Kidney epithelial cell (primary cell): ENCODE measurements around the gene CTSH. TPM values are rescaled to one million over a fixed set of nuclear protein-coding genes. Genes with fewer than 3 reads are reported as not detected.

Source experiments
- DNase-seq: peaks from one replicate; pipeline ENCODE4 v3.0.0-alpha.2; 2010; ENCODE audit warnings: low read depth
- H3K27me3 ChIP-seq: 2 replicates; pipeline ENCODE4 v1.6.0; 2011; ENCODE audit warnings: low read length; ENCODE audit not compliant: control insufficient read depth, insufficient read depth
- H3K36me3 ChIP-seq: 2 replicates; pipeline ENCODE4 v1.5.1; 2011; ENCODE audit warnings: low read length; ENCODE audit not compliant: control insufficient read depth, insufficient read depth
- H3K4me3 ChIP-seq: 2 replicates; pipeline ENCODE4 v1.5.1; 2011; ENCODE audit warnings: low read depth, mild to moderate bottlenecking, control low read depth, low read length
- CTCF ChIP-seq: IDR thresholded peaks from 2 replicates; pipeline ENCODE4 v1.5.1; 2011; ENCODE audit warnings: mild to moderate bottlenecking, moderate library complexity, low read length, control low read depth, inconsistent platforms; ENCODE audit not compliant: insufficient read depth, poor library complexity, severe bottlenecking
- total RNA-seq: library from RNA; depleted of rRNA; stranded (reverse); fragments of >200 nt; gene quantifications from 2 replicates; pipeline ENCODE4 v1.2.3, GENCODE V29; 2015

CTSH gene
- total RNA-seq, 1 donor from 2014 or later = 125 TPM

GRCh38 chr15:78985859-78986475, 41.1 kb upstream of the CTSH start:
- no peaks in the 10 kb centered on the region for H3K27me3 ChIP-seq
- no peak overlapping the region for H3K4me3 ChIP-seq
- no peak for DNase-seq
- no peaks in the 10 kb centered on the region for H3K36me3 ChIP-seq
- no peak for TF ChIP-seq CTCF

- Histone ChIP-seq H3K4me3 (no peak overlapping the region), H3K36me3 (no peaks in the 10 kb centered on the region), H3K27me3 (no peaks in the 10 kb centered on the region)
- no peak for TF ChIP-seq CTCF
- no peak for DNase-seq
These were observed 39.2 kb upstream of the CTSH start for GRCh38 chr15:78984041-78984440.

GRCh38 chr15:78983146-78983918, 38.5 kb upstream of the CTSH start:
- Histone ChIP-seq H3K4me3 (no peak overlapping the region), H3K36me3 (no peaks in the 10 kb centered on the region)
- TF ChIP-seq CTCF = no peak

GRCh38 chr15:78982736-78983135, 37.9 kb upstream of the CTSH start:
- no peak for TF ChIP-seq CTCF

More at GRCh38 chr15:78983146-78983918, 38.5 kb upstream of the CTSH start:
- no peak for DNase-seq
- no peaks in the 10 kb centered on the region for H3K27me3 ChIP-seq

GRCh38 chr15:78981532-78982313, 36.9 kb upstream of the CTSH start:
- Histone ChIP-seq H3K36me3 (no peaks in the 10 kb centered on the region), H3K27me3 (no peaks in the 10 kb centered on the region), H3K4me3 (no peak overlapping the region)
- no peak for DNase-seq
- TF ChIP-seq CTCF = no peak

More at GRCh38 chr15:78982736-78983135, 37.9 kb upstream of the CTSH start:
- Histone ChIP-seq H3K36me3 (no peaks in the 10 kb centered on the region), H3K27me3 (no peaks in the 10 kb centered on the region), H3K4me3 (no peak overlapping the region)
- DNase-seq = no peak
